Effector memory CD8-positive, alpha-beta T cell (primary cell): ENCODE data around the gene POMGNT1.

Experiments used
- ATAC-seq: fragments of 150-1000 bp; cut with Tn5 transposase; replicated peaks from 2 replicates; pipeline ENCODE4 v1.10.0; 2021; ENCODE audit warnings: mild to moderate bottlenecking, moderate library complexity
- DNase-seq, 3 experiments: peaks; one replicate each; pipeline ENCODE4 v3.0.0; 2021
- H3K27ac Mint-ChIP-seq, 2 donors: one replicate each; pipeline ENCODE4 v1.8.0; 2022; ENCODE audit warnings: mild to moderate bottlenecking in 2 of 2, mixed read lengths in 2 of 2, moderate library complexity in 2 of 2
- H3K27me3 Mint-ChIP-seq, 2 donors: one replicate each; pipeline ENCODE4 v1.8.0; 2022; ENCODE audit warnings: mixed read lengths in 2 of 2
- H3K36me3 Mint-ChIP-seq: one replicate; pipeline ENCODE4 v1.8.0; 2022; ENCODE audit warnings: mild to moderate bottlenecking, moderate library complexity, mixed read lengths; ENCODE audit not compliant: insufficient read depth
- H3K4me1 Mint-ChIP-seq, 2 donors: one replicate each; pipeline ENCODE4 v1.8.0; 2022; ENCODE audit warnings: low read depth in 2 of 2, mixed read lengths in 2 of 2
- H3K4me3 Mint-ChIP-seq, 2 donors: one replicate each; pipeline ENCODE4 v1.8.0; 2022; ENCODE audit warnings: mild to moderate bottlenecking in 2 of 2, mixed read lengths in 2 of 2, moderate library complexity in 2 of 2
- H3K9me3 Mint-ChIP-seq, 2 donors: one replicate each; pipeline ENCODE4 v1.8.0; 2022; ENCODE audit warnings: mixed read lengths in 2 of 2

Gene POMGNT1

DNA sequence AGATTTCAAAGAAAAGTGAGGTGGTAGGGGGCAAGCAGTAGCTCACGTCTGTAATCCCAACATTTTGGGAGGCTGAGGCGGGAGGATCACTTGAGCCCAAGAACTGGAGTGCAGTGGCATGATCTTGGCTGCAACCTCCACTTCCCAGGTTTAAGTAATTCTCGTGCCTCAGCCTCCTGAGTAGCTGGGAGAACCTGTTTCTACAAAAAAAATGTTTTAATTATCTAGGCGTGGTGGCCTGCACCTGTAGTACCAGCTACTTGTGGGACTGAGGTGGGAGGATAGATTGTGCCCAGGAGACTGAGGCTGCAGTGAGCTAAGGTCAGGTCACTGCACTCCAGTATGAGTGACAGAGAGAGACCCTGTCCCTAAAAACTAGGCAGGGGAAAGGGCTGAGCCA lies 25.9 kb downstream of the POMGNT1 start:
- Mint-ChIP-seq H3K27ac (no peak overlapping the region), H3K36me3 (no peaks in the 10 kb centered on the region), H3K27me3 (peaks cover 0 to 20% of the 10 kb centered on the region in 2 donors), H3K9me3 (no peaks in the 10 kb centered on the region), H3K4me3 (no peak overlapping the region), H3K4me1 (peaks cover 4% of the 10 kb centered on the region in 2 donors)
- ATAC-seq (no peak), DNase-seq (no peak)

DNA sequence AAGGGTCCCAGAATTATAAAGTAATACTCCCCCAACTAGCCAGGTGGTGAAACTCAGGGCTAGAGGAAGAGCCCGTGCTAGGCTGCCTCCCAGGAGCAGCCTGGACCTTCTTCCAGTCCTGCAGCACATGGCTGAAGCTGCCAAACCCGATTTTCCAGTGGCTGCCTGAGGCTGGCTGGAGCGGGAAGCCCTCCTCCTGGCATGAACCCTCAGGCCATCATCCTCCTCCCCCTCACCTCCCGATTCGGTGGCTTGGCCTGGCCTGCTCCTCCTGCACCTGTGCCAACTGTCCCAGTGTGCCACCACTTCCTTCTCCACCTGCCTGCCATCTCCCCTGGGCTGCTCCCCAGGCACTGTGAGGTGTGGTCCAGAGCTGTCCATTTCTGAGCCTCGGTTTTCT lies 26.4 kb downstream of the POMGNT1 start:
- H3K4me3 Mint-ChIP-seq, result no peak overlapping the region
- H3K9me3 Mint-ChIP-seq, result no peaks in the 10 kb centered on the region
- peaks cover 0 to 20% of the 10 kb centered on the region in 2 donors for H3K27me3 Mint-ChIP-seq
- no peak overlapping the region for H3K27ac Mint-ChIP-seq
- DNase-seq, result no peak
- H3K36me3 Mint-ChIP-seq, result no peaks in the 10 kb centered on the region
- ATAC-seq, result no peak
- peaks cover 7 to 8% of the 10 kb centered on the region in 2 donors for H3K4me1 Mint-ChIP-seq

DNA sequence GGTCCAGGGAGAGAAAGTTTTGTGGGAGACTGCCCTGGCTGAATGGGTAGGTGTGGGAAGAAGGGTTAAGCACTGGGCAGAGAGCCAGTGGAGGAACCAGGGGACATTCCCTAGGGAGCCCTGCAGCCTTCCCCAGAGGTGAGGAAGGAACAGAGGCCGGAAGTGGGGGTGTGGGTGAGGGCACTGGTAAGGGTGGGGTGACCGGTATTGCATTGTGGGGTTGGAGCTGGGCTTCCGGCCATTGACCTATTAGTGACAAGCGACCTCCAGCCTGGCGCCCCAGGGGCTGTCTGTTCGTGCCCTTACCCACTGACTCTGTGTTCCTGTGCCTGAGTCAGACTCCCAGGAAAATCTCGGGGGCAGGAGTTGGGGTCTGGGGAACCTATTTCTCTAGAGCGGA lies 26.9 kb downstream of the POMGNT1 start:
- no peak overlapping the region for H3K4me3 Mint-ChIP-seq
- no peaks in the 10 kb centered on the region for H3K36me3 Mint-ChIP-seq
- ATAC-seq (no peak), DNase-seq (no peak)
- peaks cover 0 to 20% of the 10 kb centered on the region in 2 donors for H3K27me3 Mint-ChIP-seq
- no peak overlapping the region for H3K27ac Mint-ChIP-seq
- H3K4me1 Mint-ChIP-seq, result peaks cover 12 to 13% of the 10 kb centered on the region in 2 donors
- no peaks in the 10 kb centered on the region for H3K9me3 Mint-ChIP-seq

DNA sequence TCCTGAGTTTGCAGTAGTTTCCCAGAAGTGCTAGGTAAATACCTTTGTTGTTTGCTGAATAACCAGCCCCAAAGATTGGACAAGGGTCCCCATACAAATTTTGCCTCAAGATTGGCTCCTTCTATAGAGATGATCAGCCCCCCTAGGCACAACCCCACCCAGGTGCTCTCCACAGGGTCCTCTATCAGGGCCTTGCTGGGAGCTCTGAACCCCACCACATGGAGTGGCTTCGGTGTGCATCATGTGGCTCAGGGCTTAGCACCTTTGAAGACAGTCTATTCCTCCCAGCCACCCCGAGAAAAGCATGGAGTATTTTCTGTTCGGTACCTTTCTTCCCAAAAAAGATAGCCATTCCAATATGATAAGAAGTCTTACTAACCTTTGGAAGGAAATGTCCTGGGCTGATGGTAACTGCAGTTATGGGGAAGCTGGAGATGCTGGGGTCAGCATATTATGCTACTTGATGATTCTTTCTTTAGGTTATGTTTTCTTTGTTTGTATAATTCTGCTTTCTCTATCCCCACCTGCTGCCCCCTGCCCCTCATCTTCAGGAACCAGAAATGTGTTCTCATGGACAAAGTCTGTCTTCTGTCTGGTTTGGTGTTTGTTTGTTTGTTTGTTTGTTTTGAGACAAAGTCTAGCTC lies 28.3 kb downstream of the POMGNT1 start:
- Mint-ChIP-seq H3K27me3 (peaks cover 0 to 20% of the 10 kb centered on the region in 2 donors), H3K4me1 (peaks cover 13 to 15% of the 10 kb centered on the region in 2 donors), H3K9me3 (no peaks in the 10 kb centered on the region), H3K27ac (no peak overlapping the region), H3K36me3 (no peaks in the 10 kb centered on the region), H3K4me3 (no peak overlapping the region)
- ATAC-seq, result no peak
- no peak for DNase-seq

DNA sequence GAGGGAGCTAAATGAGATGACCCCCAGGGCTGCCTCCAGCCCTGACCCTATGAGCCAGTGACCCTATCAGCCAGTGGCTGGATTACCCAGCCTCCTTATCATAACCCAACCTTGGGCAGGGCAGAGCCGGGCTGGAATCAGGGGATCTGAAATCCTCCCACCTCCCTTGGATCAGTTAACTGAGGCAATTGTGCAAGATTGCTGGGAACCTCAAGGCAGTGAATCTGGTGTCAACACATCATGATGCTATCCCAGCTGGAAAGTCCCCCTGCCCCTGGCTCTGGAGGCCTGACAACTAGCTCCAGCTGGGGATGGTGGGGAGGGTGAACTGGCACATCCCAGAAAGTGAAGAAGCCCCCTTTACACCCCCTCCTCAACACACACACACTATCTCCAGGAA lies 29.8 kb downstream of the POMGNT1 start:
- peaks cover 13 to 15% of the 10 kb centered on the region in 2 donors for H3K4me1 Mint-ChIP-seq
- ATAC-seq, result no peak
- H3K4me3 Mint-ChIP-seq, result no peak overlapping the region
- no peak overlapping the region for H3K27ac Mint-ChIP-seq
- H3K27me3 Mint-ChIP-seq, result peaks cover 0 to 20% of the 10 kb centered on the region in 2 donors
- no peaks in the 10 kb centered on the region for H3K9me3 Mint-ChIP-seq
- no peaks in the 10 kb centered on the region for H3K36me3 Mint-ChIP-seq
- no peak for DNase-seq

DNA sequence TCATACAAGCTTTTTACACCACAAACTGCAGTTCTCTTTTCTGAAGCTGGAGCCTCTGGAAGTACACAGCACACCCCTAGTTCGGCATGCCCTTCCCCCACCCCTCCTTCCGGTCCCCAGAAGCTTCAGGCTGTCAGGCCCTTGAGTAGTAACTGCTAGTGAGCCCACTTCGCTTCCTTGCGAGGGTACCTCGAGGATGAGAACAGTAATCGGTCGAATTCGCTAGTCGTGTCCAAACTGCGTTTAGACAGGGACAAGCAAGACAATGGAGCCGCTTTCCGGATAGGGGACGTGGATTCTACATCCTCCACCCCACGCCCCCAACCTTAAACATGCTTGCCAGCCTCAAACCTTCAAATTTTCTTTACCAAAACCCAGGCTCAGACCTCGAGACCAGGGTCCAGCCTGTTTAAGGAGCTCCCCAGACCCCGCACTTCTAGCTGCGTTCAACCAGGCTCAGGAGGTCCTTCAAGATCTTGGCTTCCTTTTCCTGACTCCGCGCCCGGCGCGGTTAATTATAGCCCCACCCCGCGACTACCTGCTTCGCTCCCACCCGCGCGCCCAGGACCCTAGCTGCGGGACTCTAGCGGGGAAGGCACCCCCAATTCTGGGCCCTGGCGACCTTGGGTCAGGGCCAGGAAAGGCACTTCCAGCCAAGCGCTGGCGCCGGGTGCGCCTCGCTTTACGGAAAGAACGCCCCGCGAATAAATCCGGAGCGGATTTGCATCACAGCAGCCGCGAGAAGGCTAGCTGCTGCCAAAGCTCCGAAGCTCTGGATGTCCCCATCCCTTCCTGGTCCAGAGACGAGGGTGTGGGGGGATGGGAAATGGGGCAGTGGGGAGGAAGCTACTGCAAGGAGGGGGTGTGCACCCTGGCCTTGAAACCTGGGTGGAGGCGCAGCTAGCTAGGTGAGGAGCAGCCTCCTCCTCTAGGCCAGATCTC lies 31.4 kb downstream of the POMGNT1 start:
- ATAC-seq, result peak; percentile 67
- Mint-ChIP-seq H3K4me3 (peak overlapping the region; percentile 84 to 90), H3K36me3 (no peaks in the 10 kb centered on the region)

DNA sequence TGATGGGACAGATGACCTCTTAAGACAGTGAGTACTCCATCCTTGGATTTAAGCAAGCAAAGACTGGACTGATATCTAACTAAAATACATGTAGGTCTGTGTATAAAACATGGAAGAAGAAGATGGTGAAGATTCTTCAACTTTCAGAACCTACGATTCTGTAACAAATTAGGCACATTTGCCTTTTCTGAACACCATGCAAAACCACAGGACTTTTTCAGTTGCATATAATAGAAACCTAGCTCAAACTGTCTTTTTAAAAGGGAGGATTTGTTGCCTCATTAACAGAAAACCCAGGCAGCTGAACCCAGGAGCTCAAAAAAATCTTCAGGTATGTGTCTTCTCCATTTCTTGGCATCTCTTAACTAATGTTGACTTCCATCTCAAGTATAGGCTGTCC lies 38.0 kb downstream of the POMGNT1 start:
- Mint-ChIP-seq H3K36me3 (no peaks in the 10 kb centered on the region), H3K27ac (no peak overlapping the region), H3K27me3 (no peaks in the 10 kb centered on the region), H3K4me1 (no peaks in the 10 kb centered on the region), H3K9me3 (no peaks in the 10 kb centered on the region), H3K4me3 (no peak overlapping the region)
- ATAC-seq, result no peak
- no peak for DNase-seq

More for the DNA sequence above, 31.4 kb downstream of the POMGNT1 start:
- Mint-ChIP-seq H3K27ac (peak overlapping the region; percentile 93 to 94), H3K4me1 (peaks cover 13 to 15% of the 10 kb centered on the region in 2 donors), H3K27me3 (peaks cover 0 to 13% of the 10 kb centered on the region in 2 donors), H3K9me3 (no peaks in the 10 kb centered on the region)
- peak; percentile 13 to 23 (median 16) for DNase-seq

DNA sequence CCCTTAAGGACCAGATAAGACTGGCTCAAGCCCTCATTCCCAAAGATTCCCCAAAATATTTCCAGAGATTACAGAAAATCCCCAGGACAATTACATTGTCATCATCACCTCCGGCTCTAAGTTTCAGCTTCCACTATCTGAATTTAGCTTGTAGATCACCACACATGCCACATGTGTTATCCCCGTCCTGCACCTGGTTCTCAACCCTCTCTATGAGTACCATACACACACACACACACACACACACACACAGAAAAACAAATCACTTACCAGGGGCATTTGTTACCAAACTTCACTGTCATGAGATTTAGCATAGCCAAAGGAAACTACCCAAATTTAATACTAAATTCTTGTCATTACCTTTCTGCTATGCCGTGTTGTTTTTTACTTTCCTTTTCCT lies 38.7 kb downstream of the POMGNT1 start:
- no peaks in the 10 kb centered on the region for H3K9me3 Mint-ChIP-seq
- H3K27ac Mint-ChIP-seq, result no peak overlapping the region
- H3K4me1 Mint-ChIP-seq, result no peaks in the 10 kb centered on the region
- DNase-seq (no peak), ATAC-seq (no peak)
- H3K36me3 Mint-ChIP-seq, result no peaks in the 10 kb centered on the region
- no peaks in the 10 kb centered on the region for H3K27me3 Mint-ChIP-seq
- H3K4me3 Mint-ChIP-seq, result no peak overlapping the region

DNA sequence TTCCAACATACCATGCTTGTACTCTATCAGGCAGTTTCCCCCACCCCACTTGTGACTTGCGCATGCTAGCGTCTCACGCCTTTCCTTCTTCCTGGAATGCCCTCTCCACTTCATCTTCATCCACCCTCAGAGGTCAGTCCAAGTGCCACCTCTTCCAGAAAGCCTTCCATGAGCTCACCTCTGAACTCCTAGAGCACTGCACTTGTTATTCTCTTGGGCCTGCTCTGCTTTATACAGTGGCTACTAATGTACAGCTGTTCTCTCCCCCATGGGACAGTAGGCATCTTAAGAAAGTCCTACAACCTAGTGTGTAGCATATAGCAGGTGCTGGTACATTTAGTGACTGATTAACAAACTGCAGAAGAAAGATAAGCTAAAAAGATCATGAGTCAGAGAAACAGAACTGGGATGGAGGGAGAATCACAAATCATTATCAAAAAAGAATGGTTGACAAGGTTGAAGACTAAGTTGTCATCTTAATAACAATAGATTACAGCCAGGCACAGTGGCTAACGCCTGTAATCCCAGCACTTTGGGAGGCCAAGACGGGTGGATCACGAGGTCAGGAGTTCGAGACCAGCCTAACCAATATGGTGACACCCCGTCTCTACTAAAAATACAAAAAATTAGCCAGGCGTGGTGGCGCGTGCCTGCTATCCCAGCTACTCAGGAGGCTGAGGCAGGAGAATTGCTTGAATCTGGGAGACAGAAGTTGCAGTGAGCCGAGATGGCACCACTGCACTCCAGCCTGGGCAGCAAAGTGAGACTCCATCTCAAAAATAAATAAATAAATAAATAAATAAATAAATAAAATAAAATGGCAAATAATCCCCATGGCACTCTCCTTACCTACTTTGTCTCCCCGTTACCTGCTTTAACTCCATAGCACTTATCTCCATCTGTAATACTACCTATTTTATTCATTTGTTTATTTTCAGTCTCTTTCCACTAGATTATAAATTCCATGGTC lies 39.6 kb downstream of the POMGNT1 start:
- Mint-ChIP-seq H3K36me3 (no peaks in the 10 kb centered on the region), H3K27me3 (no peaks in the 10 kb centered on the region), H3K4me1 (no peaks in the 10 kb centered on the region), H3K9me3 (no peaks in the 10 kb centered on the region), H3K27ac (no peak overlapping the region), H3K4me3 (no peak overlapping the region)
- DNase-seq (no peak), ATAC-seq (no peak)

DNA sequence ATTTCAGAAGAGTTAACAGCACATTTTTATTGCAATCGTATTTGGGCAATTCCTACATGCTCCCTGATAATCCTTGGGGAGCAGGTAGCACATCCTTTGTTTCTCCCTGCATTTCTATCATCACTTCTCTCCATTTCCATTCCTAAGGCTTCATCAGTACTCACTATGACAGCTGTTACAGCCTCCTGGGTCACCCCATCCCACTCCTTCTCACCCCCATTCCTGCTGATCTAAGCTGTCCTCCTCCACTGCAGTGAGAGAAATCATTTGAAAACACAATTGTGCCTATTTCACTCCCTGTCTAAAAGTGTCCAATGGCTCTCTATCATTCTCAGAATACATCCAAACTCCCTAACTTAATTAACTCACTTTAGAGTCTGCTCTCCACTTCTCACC lies 40.3 kb downstream of the POMGNT1 start:
- Mint-ChIP-seq H3K27ac (no peak overlapping the region), H3K4me1 (no peaks in the 10 kb centered on the region), H3K4me3 (no peak overlapping the region), H3K27me3 (no peaks in the 10 kb centered on the region), H3K36me3 (no peaks in the 10 kb centered on the region), H3K9me3 (no peaks in the 10 kb centered on the region)
- DNase-seq (no peak), ATAC-seq (no peak)

DNA sequence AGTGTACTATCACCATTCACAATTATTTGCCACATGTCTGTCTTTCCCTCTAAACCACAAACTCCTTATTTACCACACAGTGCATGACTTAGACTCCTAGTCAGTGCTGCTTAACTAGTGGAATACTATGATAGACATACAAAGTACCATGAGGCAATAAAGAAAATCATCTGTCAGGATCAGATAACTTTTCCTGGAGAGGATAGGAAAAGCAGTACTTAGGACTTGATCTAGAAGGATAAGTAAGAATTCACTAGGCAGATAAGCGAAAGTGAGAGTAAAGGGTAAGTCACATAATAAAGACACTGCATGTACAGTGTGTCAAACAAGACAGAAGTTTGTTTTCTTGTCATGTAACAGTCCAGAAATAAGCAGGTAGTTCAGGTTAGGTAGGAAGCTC lies 44.5 kb downstream of the POMGNT1 start:
- no peak for ATAC-seq
- DNase-seq, result no peak
- no peaks in the 10 kb centered on the region for H3K36me3 Mint-ChIP-seq
- no peak overlapping the region for H3K27ac Mint-ChIP-seq
- no peak overlapping the region for H3K4me3 Mint-ChIP-seq
- H3K4me1 Mint-ChIP-seq, result no peaks in the 10 kb centered on the region
- no peaks in the 10 kb centered on the region for H3K27me3 Mint-ChIP-seq
- H3K9me3 Mint-ChIP-seq, result no peaks in the 10 kb centered on the region

DNA sequence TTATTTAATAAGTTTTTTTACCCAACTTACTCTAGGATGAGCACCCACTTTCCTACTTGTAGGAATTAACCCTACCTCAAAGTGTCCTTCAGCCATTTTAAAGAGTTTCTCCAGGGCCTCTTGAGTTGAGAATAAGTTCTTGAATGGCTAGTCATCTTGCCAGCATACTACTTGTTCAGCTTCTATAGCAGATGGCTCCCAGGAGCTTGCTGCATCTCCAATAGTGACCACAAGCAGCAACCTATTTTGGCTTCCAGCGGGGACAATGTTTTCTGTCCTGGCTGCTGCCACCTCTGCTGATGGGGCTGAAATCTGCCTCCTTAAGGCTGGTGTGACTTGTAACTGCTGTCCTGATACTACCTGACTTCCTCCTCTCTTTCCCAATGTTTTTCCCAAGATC lies 45.0 kb downstream of the POMGNT1 start:
- Mint-ChIP-seq H3K4me1 (no peaks in the 10 kb centered on the region), H3K27ac (no peak overlapping the region), H3K9me3 (no peaks in the 10 kb centered on the region), H3K4me3 (no peak overlapping the region), H3K27me3 (no peaks in the 10 kb centered on the region), H3K36me3 (no peaks in the 10 kb centered on the region)
- DNase-seq (no peak), ATAC-seq (no peak)

DNA sequence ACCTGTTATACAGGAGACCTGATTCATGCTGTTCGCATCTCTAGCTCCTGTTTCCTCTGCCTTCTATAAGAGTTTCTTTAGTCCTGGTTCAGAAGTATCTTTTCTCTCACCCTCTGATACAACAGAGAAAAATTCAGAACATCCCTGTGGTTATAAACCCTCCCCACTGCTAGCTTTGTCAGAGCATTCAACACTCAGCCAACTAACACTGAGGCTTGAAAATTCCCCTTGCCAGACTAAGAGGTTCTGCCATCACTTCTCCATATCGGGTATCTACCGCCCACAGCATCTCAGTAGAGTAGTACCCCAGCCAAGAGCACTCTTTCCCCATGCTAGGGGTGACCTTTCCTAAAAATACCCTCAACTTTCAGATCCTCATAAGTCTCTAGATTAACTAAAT lies 46.2 kb downstream of the POMGNT1 start:
- no peaks in the 10 kb centered on the region for H3K36me3 Mint-ChIP-seq
- H3K4me1 Mint-ChIP-seq, result no peaks in the 10 kb centered on the region
- ATAC-seq, result no peak
- no peak for DNase-seq
- no peaks in the 10 kb centered on the region for H3K27me3 Mint-ChIP-seq
- no peak overlapping the region for H3K4me3 Mint-ChIP-seq
- no peaks in the 10 kb centered on the region for H3K9me3 Mint-ChIP-seq
- H3K27ac Mint-ChIP-seq, result no peak overlapping the region
